Breast epithelium (tissue), 3 donors: ENCODE data around the gene RSAD1.

Source experiments
- POLR2AphosphoS5 ChIP-seq, 3 donors: sonication (generic); formaldehyde crosslinking; IDR thresholded peaks; one replicate each; pipeline ENCODE4 v1.6.1; 2017; ENCODE audit warnings: antibody characterized with exemption in 3 of 3
- TF ChIP-seq, protein P1 (sequence below), 3 donors: fragments of 450-650 bp; IDR thresholded peaks; one replicate each; pipeline ENCODE4 v1.5.1; 2016 to 2017; ENCODE audit warnings: antibody characterized with exemption in 3 of 3, mild to moderate bottlenecking in 3 of 3, moderate library complexity in 3 of 3

GRCh38 chr17:50514936-50515702 lies 36.5 kb downstream of the RSAD1 start:
- TF ChIP-seq POLR2AphosphoS5 (IDR thresholded peaks at IDR 0.05): no peak
- TF ChIP-seq, protein P1, sequence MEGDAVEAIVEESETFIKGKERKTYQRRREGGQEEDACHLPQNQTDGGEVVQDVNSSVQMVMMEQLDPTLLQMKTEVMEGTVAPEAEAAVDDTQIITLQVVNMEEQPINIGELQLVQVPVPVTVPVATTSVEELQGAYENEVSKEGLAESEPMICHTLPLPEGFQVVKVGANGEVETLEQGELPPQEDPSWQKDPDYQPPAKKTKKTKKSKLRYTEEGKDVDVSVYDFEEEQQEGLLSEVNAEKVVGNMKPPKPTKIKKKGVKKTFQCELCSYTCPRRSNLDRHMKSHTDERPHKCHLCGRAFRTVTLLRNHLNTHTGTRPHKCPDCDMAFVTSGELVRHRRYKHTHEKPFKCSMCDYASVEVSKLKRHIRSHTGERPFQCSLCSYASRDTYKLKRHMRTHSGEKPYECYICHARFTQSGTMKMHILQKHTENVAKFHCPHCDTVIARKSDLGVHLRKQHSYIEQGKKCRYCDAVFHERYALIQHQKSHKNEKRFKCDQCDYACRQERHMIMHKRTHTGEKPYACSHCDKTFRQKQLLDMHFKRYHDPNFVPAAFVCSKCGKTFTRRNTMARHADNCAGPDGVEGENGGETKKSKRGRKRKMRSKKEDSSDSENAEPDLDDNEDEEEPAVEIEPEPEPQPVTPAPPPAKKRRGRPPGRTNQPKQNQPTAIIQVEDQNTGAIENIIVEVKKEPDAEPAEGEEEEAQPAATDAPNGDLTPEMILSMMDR (IDR thresholded peaks at IDR 0.05): no peak
